Lower leg skin (tissue), 4 donors: ENCODE results near the gene SVOPL. TPM values are rescaled to one million over a fixed set of nuclear protein-coding genes. Genes with fewer than 3 reads are reported as not detected.

Experiments used
- DNase-seq, 2 donors: peaks; one replicate each; pipeline ENCODE4 v3.0.0-alpha.2; 2019; ENCODE audit warnings: low spot score in 2 of 2
- H3K4me3 ChIP-seq: fragments of 200-600 bp; sonication (generic); 2 replicates; pipeline ENCODE4 v1.5.1; 2017; ENCODE audit warnings: mild to moderate bottlenecking, low read depth; ENCODE audit not compliant: poor library complexity, severe bottlenecking
- CTCF ChIP-seq, 3 donors: fragments of 450-650 bp; IDR thresholded peaks; one replicate each; pipeline ENCODE4 v1.5.1; 2016; ENCODE audit warnings: antibody characterized with exemption in 3 of 3, mild to moderate bottlenecking in 3 of 3, moderate library complexity in 2 of 3
- POLR2A ChIP-seq, 2 donors: fragments of 450-650 bp; IDR thresholded peaks; one replicate each; pipeline ENCODE4 v1.6.1; 2016 to 2017; ENCODE audit warnings: antibody characterized with exemption in 2 of 2, mild to moderate bottlenecking in 1 of 2, moderate library complexity in 1 of 2
- WGBS, 2 donors: methylation state at CpG; one replicate each; pipeline ENCODE4 v1.1.5; 2018; 5-methylcytosine and 5-hydroxymethylcytosine counted together
- intact Hi-C: fragments of 100-400 bp; cut with DNase I; formaldehyde crosslinking; loops from one replicate; pipeline ENCODE4 v1.15.0; 2023; ENCODE audit warnings: low total_unique reads
- total RNA-seq, 4 donors: library from RNA; depleted of rRNA; stranded (reverse); fragments of >200 nt; gene quantifications; one replicate each; pipeline ENCODE4 v1.1.0, GENCODE V29; 2016

SVOPL gene
- total RNA-seq, 4 donors from 2014 or later, result 0.21 to 1.6 TPM; not detected in 2

GRCh38 chr7:138684340-138684739 lies 16.8 kb downstream of the SVOPL start:
- TF ChIP-seq CTCF (IDR thresholded peaks at IDR 0.05), result no peak
- TF ChIP-seq POLR2A (IDR thresholded peaks at IDR 0.05), result no peak

GRCh38 chr7:138679793-138680192 lies 21.4 kb downstream of the SVOPL start:
- intact Hi-C loops, result no loop called here
- 45 to 80% methylated on average over 5 of the region's 5 CpGs for WGBS, 2 donors

More at GRCh38 chr7:138684340-138684739, 16.8 kb downstream of the SVOPL start:
- intact Hi-C loops, result no loop called here
- WGBS, 2 donors, result 80 to 85% methylated on average over 3 of the region's 3 CpGs
- no peak for DNase-seq
- H3K4me3 ChIP-seq, result no peak overlapping the region

GRCh38 chr7:138670594-138670993 lies 30.6 kb downstream of the SVOPL start:
- intact Hi-C loops, result no loop called here
- no peak overlapping the region for H3K4me3 ChIP-seq
- TF ChIP-seq POLR2A (IDR thresholded peaks at IDR 0.05) (no peak), CTCF (IDR thresholded peaks at IDR 0.05) (no peak)
- no peak for DNase-seq

More at GRCh38 chr7:138679793-138680192, 21.4 kb downstream of the SVOPL start:
- no peak for TF ChIP-seq POLR2A (IDR thresholded peaks at IDR 0.05)
- TF ChIP-seq CTCF (IDR thresholded peaks at IDR 0.05), result no peak
- no peak overlapping the region for H3K4me3 ChIP-seq
- DNase-seq, result no peak

GRCh38 chr7:138669364-138669763 lies 31.8 kb downstream of the SVOPL start:
- TF ChIP-seq CTCF (IDR thresholded peaks at IDR 0.05) (no peak), POLR2A (IDR thresholded peaks at IDR 0.05) (no peak)
- intact Hi-C loops, result no loop called here
- 62 to 86% methylated on average over 3 to 4 of the region's 4 CpGs for WGBS, 2 donors
- no peak for DNase-seq
- H3K4me3 ChIP-seq, result no peak overlapping the region

GRCh38 chr7:138668946-138669345 lies 32.2 kb downstream of the SVOPL start:
- TF ChIP-seq POLR2A (IDR thresholded peaks at IDR 0.05), result no peak
- 83% methylated on average over 3 of the region's 3 CpGs for WGBS, 2 donors
- no peak overlapping the region for H3K4me3 ChIP-seq
- no peak for DNase-seq
- intact Hi-C loops, result no loop called here

GRCh38 chr7:138668229-138668596 lies 32.9 kb downstream of the SVOPL start:
- H3K4me3 ChIP-seq, result no peak overlapping the region
- TF ChIP-seq CTCF (IDR thresholded peaks at IDR 0.05), result no peak
- no peak for TF ChIP-seq POLR2A (IDR thresholded peaks at IDR 0.05)
- 94 to 95% methylated on average over 2 of the region's 2 CpGs for WGBS, 2 donors
- intact Hi-C loops, result no loop called here
- DNase-seq, result no peak
